HG03439 (cell line): ENCODE data around the gene ABCB8.
"Not testable (repeated sequence)": the region's sequence is repeated elsewhere in the genome, so short reads cannot be mapped to it uniquely, and the experiment has no call there.

Experiments used
- ATAC-seq: cut with Tn5 transposase; IDR thresholded peaks from one replicate; pipeline ENCODE4 v1.9.1; 2021; ENCODE audit warnings: mild to moderate bottlenecking, moderate library complexity; ENCODE audit not compliant: unreplicated experiment

ABCB8 gene

GRCh38 chr7:151013733-151014497 lies 14.3 kb upstream of the ABCB8 start:
- no peak for ATAC-seq

GRCh38 chr7:151014950-151015349 lies 13.3 kb upstream of the ABCB8 start:
- no peak for ATAC-seq

- ATAC-seq: no peak
These were observed 12.3 kb upstream of the ABCB8 start for GRCh38 chr7:151015967-151016366.

GRCh38 chr7:151016505-151016904 lies 11.7 kb upstream of the ABCB8 start:
- no peak for ATAC-seq

GRCh38 chr7:151016942-151017341 lies 11.3 kb upstream of the ABCB8 start:
- no peak for ATAC-seq

- ATAC-seq: no peak
These were observed 10.8 kb upstream of the ABCB8 start for GRCh38 chr7:151017370-151017952.

GRCh38 chr7:151017953-151018420 lies 10.3 kb upstream of the ABCB8 start:
- peak; percentile 46 for ATAC-seq

GRCh38 chr7:151018421-151019129 lies 9.7 kb upstream of the ABCB8 start:
- no peak for ATAC-seq

- ATAC-seq: no peak
These were observed 9.2 kb upstream of the ABCB8 start for GRCh38 chr7:151019130-151019447.

GRCh38 chr7:151020231-151020630 lies 8.0 kb upstream of the ABCB8 start:
- no peak for ATAC-seq

- ATAC-seq: no peak
These were observed 5.0 kb upstream of the ABCB8 start for GRCh38 chr7:151023232-151023631.

- no peak for ATAC-seq
These were observed 3.7 kb upstream of the ABCB8 start, which contains the start of gene ATG9B for GRCh38 chr7:151024435-151025056. ATG9B (minus strand) TSS chr7:151024494; CDS start chr7:151024423, 71 bp downstream.

GRCh38 chr7:151025924-151026671 lies 2.2 kb upstream of the ABCB8 start:
- ATAC-seq: no peak

GRCh38 chr7:151026771-151027727 lies 1.2 kb upstream of the ABCB8 start:
- ATAC-seq: not testable (repeated sequence)

- ATAC-seq: not testable (repeated sequence)
These were observed 521 bp upstream of the ABCB8 start for GRCh38 chr7:151027728-151028130.

- no peak for ATAC-seq
These were observed 775 bp downstream of the ABCB8 start for GRCh38 chr7:151028948-151029501.

- no peak for ATAC-seq
These were observed 2.8 kb downstream of the ABCB8 start for GRCh38 chr7:151031011-151031410.

GRCh38 chr7:151032936-151033863 lies 5.0 kb downstream of the ABCB8 start:
- ATAC-seq: no peak
